ENCODE results near the gene ZNF205. TPM values are rescaled to one million over a fixed set of nuclear protein-coding genes. Genes with fewer than 3 reads are reported as not detected.

The ZNF205 gene
- total and polyA plus RNA-seq, 9 of the 15 experiments (the other 6 are each of a cell fraction or from before 2014, with no cell fraction given): 2.4 to 11.8 (median 5.1) TPM; not detected in 2

DNA sequence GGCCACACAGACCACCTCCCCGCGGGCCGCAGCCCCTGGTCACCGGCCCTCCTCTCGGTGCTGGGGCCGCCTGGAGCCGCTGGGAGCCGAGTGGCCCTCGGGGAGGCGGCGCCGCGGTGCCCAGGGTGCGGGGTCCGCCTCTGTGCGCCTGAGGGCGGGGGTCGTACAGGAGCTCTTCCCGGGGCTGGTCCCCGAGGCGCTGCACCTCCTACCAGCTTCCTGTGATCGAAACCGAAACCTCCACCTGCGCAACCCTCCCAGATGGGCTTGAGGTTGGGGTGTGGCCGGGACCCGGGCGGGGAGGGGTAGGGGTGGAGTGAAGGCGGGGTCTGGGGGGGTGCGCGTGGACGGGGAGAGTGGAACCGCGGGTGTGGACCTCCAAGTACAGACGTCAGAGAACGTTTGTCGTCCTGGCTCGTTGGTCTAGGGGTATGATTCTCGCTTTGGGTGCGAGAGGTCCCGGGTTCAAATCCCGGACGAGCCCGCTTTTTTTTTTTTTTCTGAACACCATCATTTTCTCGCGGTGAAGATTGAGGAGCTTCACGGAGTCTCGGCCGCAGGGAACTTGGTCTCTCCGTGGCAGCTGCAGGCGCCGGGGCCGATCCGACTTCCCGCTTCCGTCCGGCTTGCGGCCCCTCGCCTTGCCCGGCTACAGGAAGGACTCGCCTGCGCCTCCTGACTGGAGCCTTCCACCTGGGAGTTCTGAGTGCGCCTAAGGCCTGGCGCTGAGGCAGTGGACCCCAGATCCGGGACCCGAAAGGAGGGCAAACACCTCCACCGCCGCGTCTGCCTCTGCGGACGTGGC, 46.3 kb downstream of the ZNF205 start (continued):
- TF ChIP-seq RCOR1 (IDR thresholded peaks at IDR 0.05; ENCODE audit: borderline replicate concordance in 1 of 2, low read depth in 2 of 2, low read length in 2 of 2): peak in 1 of 2 experiments; percentile 44; a peak in 2 of 4 replicates
- TF ChIP-seq, protein P1, sequence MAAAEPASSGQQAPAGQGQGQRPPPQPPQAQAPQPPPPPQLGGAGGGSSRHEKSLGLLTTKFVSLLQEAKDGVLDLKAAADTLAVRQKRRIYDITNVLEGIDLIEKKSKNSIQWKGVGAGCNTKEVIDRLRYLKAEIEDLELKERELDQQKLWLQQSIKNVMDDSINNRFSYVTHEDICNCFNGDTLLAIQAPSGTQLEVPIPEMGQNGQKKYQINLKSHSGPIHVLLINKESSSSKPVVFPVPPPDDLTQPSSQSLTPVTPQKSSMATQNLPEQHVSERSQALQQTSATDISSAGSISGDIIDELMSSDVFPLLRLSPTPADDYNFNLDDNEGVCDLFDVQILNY (CRISPR knock-in tag; IDR thresholded peaks at IDR 0.05): no peak
- peak; percentile 30; the same call in 1 of the 2 replicates for TF ChIP-seq MYNN (IDR thresholded peaks at IDR 0.05)
- TF ChIP-seq MYNN (CRISPR knock-in tag; IDR thresholded peaks at IDR 0.05): no peak
- TF ChIP-seq, protein P2, sequence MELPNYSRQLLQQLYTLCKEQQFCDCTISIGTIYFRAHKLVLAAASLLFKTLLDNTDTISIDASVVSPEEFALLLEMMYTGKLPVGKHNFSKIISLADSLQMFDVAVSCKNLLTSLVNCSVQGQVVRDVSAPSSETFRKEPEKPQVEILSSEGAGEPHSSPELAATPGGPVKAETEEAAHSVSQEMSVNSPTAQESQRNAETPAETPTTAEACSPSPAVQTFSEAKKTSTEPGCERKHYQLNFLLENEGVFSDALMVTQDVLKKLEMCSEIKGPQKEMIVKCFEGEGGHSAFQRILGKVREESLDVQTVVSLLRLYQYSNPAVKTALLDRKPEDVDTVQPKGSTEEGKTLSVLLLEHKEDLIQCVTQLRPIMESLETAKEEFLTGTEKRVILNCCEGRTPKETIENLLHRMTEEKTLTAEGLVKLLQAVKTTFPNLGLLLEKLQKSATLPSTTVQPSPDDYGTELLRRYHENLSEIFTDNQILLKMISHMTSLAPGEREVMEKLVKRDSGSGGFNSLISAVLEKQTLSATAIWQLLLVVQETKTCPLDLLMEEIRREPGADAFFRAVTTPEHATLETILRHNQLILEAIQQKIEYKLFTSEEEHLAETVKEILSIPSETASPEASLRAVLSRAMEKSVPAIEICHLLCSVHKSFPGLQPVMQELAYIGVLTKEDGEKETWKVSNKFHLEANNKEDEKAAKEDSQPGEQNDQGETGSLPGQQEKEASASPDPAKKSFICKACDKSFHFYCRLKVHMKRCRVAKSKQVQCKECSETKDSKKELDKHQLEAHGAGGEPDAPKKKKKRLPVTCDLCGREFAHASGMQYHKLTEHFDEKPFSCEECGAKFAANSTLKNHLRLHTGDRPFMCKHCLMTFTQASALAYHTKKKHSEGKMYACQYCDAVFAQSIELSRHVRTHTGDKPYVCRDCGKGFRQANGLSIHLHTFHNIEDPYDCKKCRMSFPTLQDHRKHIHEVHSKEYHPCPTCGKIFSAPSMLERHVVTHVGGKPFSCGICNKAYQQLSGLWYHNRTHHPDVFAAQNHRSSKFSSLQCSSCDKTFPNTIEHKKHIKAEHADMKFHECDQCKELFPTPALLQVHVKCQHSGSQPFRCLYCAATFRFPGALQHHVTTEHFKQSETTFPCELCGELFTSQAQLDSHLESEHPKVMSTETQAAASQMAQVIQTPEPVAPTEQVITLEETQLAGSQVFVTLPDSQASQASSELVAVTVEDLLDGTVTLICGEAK (IDR thresholded peaks at IDR 0.05): peak; percentile 77
- TF ChIP-seq, protein P2 (CRISPR knock-in tag; IDR thresholded peaks at IDR 0.05): no peak
- no peak for TF ChIP-seq HNRNPH1 (optimal IDR thresholded peaks at IDR 0.05; ENCODE audit: low read depth, low read length)
- no peak for TF ChIP-seq GTF2A2 (tag; IDR thresholded peaks at IDR 0.05)
- TF ChIP-seq, protein P3, sequence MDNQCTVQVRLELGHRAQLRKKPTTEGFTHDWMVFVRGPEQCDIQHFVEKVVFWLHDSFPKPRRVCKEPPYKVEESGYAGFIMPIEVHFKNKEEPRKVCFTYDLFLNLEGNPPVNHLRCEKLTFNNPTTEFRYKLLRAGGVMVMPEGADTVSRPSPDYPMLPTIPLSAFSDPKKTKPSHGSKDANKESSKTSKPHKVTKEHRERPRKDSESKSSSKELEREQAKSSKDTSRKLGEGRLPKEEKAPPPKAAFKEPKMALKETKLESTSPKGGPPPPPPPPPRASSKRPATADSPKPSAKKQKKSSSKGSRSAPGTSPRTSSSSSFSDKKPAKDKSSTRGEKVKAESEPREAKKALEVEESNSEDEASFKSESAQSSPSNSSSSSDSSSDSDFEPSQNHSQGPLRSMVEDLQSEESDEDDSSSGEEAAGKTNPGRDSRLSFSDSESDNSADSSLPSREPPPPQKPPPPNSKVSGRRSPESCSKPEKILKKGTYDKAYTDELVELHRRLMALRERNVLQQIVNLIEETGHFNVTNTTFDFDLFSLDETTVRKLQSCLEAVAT (IDR thresholded peaks at IDR 0.05): no peak; a peak in 1 of 4 replicates
- TF ChIP-seq ZNF41 (CRISPR knock-in tag; conservative IDR thresholded peaks at IDR 0.05): no peak
- TF ChIP-seq NR2C1 (IDR thresholded peaks at IDR 0.05): no peak
- no peak for TF ChIP-seq NR2C1 (tag; IDR thresholded peaks at IDR 0.05)
- TF ChIP-seq, protein P4, sequence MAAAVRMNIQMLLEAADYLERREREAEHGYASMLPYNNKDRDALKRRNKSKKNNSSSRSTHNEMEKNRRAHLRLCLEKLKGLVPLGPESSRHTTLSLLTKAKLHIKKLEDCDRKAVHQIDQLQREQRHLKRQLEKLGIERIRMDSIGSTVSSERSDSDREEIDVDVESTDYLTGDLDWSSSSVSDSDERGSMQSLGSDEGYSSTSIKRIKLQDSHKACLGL (CRISPR knock-in tag; IDR thresholded peaks at IDR 0.05; ENCODE audit: borderline replicate concordance, poor library complexity, severe bottlenecking): no peak
- no peak for TF ChIP-seq ZNF76 (CRISPR knock-in tag; IDR thresholded peaks at IDR 0.05; ENCODE audit: borderline replicate concordance)
- TF ChIP-seq MYC (IDR thresholded peaks at IDR 0.05; ENCODE audit: low read depth, low read length): peak; percentile 67
- no peak; the same call in 1 of the 2 replicates for TF ChIP-seq MYC (CRISPR knock-in tag; IDR thresholded peaks at IDR 0.05; ENCODE audit: borderline replicate concordance, low read depth)
